Measurements from ENCODE around the gene SCRN1.

SCRN1 gene

DNA sequence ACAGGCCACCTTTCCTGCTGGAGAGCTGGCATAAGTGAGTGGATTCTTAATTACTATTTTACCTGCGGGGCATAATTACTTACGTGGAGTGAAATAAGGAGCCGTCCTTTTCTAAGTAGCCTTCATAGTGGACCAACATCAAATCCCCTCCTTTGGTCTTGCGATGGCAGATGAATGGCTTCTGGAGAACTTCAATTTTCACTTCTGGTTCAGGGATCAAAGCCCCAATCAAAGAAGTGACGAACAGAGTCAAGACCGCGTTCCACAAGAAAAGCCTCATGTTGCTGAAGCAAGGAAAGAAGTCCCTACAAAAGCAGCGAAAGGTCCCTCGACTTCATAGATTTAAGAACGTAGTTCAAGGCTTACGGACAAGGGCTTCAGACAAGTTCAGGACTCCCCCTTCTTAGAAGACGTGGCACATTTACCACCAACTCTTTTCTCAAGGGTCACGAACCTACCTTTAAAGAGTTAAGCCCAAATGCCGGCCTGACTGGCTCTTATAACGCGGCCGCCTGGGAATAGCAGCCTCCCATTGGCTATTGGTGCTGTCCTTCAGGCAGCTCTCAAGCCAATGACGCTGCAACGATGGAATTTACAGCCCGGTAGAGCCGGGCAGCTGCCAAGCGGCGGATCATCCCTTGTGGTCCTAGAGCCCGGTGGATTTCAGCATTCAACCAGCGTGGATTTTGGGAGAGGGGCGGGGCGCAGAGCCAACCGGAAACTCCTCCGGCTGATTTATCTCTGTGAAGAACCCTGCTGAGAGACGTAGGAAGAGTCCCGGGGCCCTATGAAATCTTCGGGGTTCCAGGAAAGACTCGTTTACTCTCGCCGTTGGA is 36.8 kb upstream of the SCRN1 start, which contains the start of gene FKBP14:
TSS of gene FKBP14 (minus strand) at position 474 of the 836 bp plus-strand sequence. CDS start at position 280, 194 bp downstream.
- POLR2A ChIA-PET, result interaction anchor here (0.6 kb wide), 1 partner anchor 11 kb away, joined by 8 read pairs; no protein-coding TSS in a partner anchor

DNA sequence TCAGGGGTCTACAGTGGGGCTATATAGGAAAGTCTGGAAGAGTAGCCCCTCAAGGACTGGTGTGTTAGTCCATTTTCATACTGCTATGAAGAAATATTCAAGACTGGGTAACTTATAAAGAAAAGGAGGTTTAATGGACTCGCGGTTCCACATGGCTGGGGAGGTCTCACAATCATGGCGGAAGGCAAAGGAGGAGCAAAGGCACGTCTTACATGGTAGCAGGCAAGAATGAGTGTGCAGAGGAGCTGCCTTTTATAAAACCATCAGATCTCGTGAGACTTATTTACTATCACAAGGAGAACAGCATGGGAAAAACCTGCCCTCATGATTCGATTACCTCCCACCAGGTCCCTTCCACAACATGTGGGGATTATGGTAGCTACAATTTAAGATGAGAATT is 33.9 kb upstream of the SCRN1 start:
- CTCF ChIA-PET, result no interaction called here

More for the DNA sequence above, 36.8 kb upstream of the SCRN1 start, which contains the start of gene FKBP14:
- no peak for TF ChIP-seq CTCF (IDR thresholded peaks at IDR 0.05; ENCODE audit: control extremely low read depth, extremely low read depth, low read depth, missing control alignments)
- CTCF ChIA-PET, result interaction anchor here (1.0 to 1.6 kb wide), 2 partner anchors 35 to 38 kb away, joined by 3 to 4 read pairs; no protein-coding TSS in a partner anchor
- DNase-seq (ENCODE audit: extremely low spot score), result peak; percentile 90

DNA sequence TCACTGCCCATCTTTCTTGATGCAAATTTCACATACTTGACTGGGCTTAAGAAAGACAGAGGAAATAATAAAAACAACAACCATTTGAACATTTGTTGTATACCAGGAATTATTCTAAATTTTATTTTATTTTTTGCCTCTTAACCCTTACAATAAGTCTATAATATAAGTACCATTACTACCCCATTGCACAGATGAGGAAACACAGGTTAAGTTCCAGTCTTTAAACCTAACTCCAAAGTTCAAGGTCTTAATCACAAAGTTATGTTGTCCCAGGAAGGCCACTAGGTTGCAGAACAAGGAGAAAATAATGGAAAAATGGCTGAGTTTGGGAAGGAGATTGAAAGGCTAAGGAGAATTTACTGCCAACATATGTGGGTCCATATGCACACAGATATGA is 33.4 kb upstream of the SCRN1 start:
- DNase-seq (ENCODE audit: extremely low spot score), result no peak
- ChIA-PET POLR2A (no interaction called here), CTCF (no interaction called here)
- TF ChIP-seq CTCF (IDR thresholded peaks at IDR 0.05; ENCODE audit: control extremely low read depth, extremely low read depth, low read depth, missing control alignments), result no peak

More for the DNA sequence above, 33.9 kb upstream of the SCRN1 start:
- TF ChIP-seq CTCF (IDR thresholded peaks at IDR 0.05; ENCODE audit: control extremely low read depth, extremely low read depth, low read depth, missing control alignments), result no peak
- POLR2A ChIA-PET, result interaction anchor here (0.5 kb wide), 1 partner anchor 17 kb away, joined by 5 read pairs; no protein-coding TSS in a partner anchor
- no peak for DNase-seq (ENCODE audit: extremely low spot score)

GRCh38 chr7:30020535-30020934 is 30.9 kb upstream of the SCRN1 start:
- TF ChIP-seq CTCF (IDR thresholded peaks at IDR 0.05; ENCODE audit: control extremely low read depth, extremely low read depth, low read depth, missing control alignments), result no peak
- DNase-seq (ENCODE audit: extremely low spot score), result no peak
- ChIA-PET POLR2A (no interaction called here), CTCF (no interaction called here)

DNA sequence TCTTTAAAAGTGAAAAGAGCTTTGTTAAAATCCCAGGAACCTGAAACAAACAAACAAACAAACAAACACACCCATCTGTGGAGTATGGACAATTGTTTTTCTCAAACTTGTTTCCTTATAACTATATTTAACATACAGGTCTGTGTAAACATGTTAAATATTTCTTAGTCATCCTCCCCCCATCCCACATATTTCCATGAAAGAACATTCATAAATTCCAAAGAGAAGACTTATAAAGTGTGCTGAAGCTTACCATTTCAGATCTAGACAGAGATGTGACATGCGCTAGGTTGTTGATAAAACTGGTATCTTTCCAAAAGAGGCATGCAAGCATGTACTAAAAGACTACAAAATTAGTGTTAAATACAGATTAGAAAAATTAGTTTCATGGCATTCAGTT is 30.4 kb upstream of the SCRN1 start:
- TF ChIP-seq CTCF (IDR thresholded peaks at IDR 0.05; ENCODE audit: control extremely low read depth, extremely low read depth, low read depth, missing control alignments), result no peak
- no peak for DNase-seq (ENCODE audit: extremely low spot score)
- POLR2A ChIA-PET, result no interaction called here
- CTCF ChIA-PET, result no interaction called here

DNA sequence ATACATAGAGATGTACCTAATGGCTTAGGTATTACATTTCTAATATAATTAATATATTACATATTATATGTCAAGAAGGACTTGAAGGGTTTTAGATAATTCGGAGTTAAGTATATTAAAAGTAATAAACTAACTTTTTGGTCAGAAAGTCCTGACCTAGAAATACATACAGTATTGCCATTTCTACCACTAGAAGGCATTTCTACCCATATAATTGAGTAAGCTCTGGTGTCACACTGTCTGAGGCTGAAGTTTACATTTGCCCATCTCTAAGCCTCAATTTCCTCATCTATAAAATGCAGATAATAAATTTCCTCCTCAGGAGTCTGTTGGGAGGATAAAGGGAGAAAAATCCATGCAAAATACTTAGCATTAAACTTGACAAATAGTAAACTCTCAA is 29.8 kb upstream of the SCRN1 start:
- ChIA-PET POLR2A (no interaction called here), CTCF (no interaction called here)
- TF ChIP-seq CTCF (IDR thresholded peaks at IDR 0.05; ENCODE audit: control extremely low read depth, extremely low read depth, low read depth, missing control alignments), result peak; percentile 27
- DNase-seq (ENCODE audit: extremely low spot score), result no peak

All from GM10248 (cell line).